Mesenteric fat pad (tissue), 1 donor: ENCODE data around the gene GPLD1. TPM values are rescaled to one million over a fixed set of nuclear protein-coding genes. Genes with fewer than 3 reads are reported as not detected.
"Not testable (repeated sequence)": the region's sequence is repeated elsewhere in the genome, so short reads cannot be mapped to it uniquely, and the experiment has no call there.

Experiments
- DNase-seq: peaks from one replicate; pipeline ENCODE4 v3.0.0-alpha.2; 2020; ENCODE audit warnings: low spot score
- total RNA-seq: library from RNA; stranded (reverse); fragmentation: NEBNext Ultra II Directional; extraction: Animal tissue kit (Norgen Biotek cat#: 25700); gene quantifications from one replicate; pipeline ENCODE4 v1.2.1, GENCODE V29; 2021
- donor health status: DM: yes; HTN: yes; CAD: no.

Gene GPLD1
- total RNA-seq, 1 donor from 2014 or later = 11.0 TPM

DNA sequence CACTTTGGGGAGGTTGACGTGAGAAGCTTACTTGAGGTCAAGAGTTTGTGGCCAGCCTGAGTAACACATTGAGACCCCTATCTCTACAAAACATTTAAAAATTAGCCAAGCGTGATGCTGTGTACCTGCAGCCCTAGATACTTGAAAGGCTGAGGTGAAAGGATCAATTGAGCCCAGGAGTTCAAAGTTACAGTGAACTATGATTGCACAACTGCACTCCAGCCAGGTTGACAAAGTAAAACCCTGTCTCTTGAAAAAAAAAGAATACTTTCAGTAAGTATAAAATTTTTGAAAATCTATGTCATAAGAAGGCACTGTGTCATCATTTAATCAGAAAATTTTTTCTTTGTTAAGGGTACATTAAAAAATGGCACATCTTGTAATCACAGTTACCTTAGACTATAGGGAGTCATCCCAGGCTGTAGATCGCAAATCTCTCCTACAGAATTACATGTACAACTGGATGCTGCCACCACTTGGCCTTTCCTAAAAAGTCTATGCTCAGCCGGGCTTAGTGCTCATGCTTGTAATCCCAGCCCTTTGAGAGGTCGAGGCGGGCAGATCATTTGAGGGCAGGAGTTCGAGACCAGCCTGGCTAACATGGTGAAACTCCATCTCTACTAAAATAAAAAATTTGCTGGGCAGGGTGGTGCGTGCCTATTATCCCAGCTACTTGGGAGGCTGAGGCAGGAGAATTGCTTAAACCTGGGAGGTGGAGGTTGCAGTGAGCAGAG is 103.7 kb downstream of the GPLD1 start:
- DNase-seq = no peak

DNA sequence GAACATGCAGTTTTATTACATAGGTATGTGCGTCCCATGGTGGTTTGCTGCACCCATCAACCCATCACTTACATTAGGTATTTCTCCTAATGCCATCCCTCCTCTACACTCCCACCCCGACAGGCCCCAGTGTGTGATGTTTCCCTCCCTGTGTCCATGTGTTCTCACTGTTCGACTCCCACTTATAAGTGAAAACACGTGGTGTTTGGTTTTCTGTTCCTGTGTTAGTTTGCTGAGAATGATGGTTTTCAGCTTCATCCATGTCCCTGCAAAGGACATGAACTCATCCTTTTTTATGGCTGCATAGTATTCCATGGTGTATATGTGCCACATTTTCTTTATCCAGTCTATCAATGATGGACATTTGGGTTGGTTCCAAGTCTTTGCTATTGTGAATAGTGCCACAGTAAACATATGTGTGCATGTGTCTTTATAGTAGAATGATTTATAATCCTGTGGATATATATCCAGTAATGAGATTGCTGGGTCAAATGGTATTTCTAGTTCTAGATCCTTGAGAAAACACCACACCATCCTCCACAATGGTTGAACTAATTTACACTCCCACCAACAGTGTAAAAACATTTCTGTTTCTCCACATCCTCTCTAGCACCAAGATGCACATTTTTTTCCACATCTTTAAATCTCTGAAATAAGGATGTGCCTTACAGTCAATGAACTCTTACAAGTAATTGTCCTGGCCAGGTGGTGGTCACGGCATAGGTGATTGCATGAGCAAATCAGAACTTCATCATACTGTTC is 104.8 kb downstream of the GPLD1 start:
- DNase-seq = not testable (repeated sequence)

- not testable (repeated sequence) for DNase-seq
Measured at GRCh38 chr6:24382891-24383494, 106.4 kb downstream of the GPLD1 start.

- DNase-seq = no peak
Measured at GRCh38 chr6:24382220-24382540, 107.2 kb downstream of the GPLD1 start.

GRCh38 chr6:24381476-24382219 is 107.7 kb downstream of the GPLD1 start:
- DNase-seq = no peak

DNA sequence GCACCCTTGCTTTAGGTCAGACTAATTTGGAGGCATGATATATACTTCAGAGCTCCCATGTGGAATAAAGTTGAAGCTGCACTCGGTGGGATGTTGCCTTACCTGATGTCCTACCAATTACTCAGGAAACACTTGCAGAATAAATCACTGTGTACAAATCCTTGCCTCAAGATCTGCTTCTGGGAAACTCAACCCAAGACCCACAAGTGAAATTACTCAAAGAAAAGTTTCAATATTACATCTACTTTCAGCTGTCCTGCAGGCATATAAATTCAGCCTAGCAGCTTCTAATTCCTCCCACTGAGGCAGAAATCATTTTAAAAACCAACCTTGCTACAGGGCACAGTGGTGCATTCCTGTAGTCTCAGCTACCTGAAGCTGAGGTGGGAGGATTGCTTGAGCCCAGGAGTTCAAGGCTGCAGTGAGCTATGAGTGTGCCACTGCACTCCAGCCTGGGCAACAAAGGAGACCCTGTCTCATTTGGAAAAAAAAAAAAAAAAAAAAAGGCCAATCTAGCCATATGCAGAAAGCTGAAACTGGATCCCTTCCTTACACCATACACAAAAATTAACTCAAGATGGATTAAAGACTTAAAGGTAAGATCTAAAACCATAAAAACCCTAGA is 110.8 kb downstream of the GPLD1 start:
- no peak for DNase-seq

Other genes with a start within 250 kb of the GPLD1 start
- not detected for gene DCDC2, start 131.5 kb downstream of the GPLD1 start, total RNA-seq
- 20.6 TPM for gene MRS2, start 86.6 kb downstream of the GPLD1 start, total RNA-seq
- gene ALDH5A1, start 5.4 kb upstream of the GPLD1 start, total RNA-seq = 11.5 TPM
- gene KIAA0319, start 156.6 kb upstream of the GPLD1 start, total RNA-seq = 0.13 TPM
- gene TDP2, start 177.3 kb upstream of the GPLD1 start, total RNA-seq = 29.9 TPM
- 17.0 TPM for gene ACOT13, start 177.5 kb upstream of the GPLD1 start, total RNA-seq
- 99.2 TPM for gene C6orf62, start 229.6 kb upstream of the GPLD1 start, total RNA-seq